GM18909 (cell line): Measurements from ENCODE around the gene TRIM24.

Experiments used
- ATAC-seq: cut with Tn5 transposase; IDR thresholded peaks from one replicate; pipeline ENCODE4 v1.9.1; 2021; ENCODE audit warnings: mild to moderate bottlenecking; ENCODE audit not compliant: unreplicated experiment, poor library complexity

Gene TRIM24

DNA sequence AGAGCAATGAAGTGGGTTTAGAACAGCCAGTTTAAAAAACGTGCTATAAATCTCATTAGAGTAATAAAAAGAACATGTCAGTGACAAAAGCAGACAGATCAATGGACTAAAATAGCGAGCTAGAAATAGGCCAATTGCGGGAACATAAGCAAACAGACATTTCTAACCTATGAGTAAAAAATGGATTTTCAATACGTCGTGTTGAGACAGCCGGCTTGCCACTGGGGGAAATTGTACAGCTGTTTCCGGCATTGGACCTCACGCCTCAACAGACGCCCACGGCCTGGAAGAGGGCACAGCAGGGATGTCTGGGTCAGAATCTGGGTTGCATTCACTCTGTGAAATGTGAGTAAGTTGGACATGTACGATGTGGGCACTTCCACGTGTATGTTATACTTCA, 148.2 kb downstream of the TRIM24 start:
- ATAC-seq = no peak

DNA sequence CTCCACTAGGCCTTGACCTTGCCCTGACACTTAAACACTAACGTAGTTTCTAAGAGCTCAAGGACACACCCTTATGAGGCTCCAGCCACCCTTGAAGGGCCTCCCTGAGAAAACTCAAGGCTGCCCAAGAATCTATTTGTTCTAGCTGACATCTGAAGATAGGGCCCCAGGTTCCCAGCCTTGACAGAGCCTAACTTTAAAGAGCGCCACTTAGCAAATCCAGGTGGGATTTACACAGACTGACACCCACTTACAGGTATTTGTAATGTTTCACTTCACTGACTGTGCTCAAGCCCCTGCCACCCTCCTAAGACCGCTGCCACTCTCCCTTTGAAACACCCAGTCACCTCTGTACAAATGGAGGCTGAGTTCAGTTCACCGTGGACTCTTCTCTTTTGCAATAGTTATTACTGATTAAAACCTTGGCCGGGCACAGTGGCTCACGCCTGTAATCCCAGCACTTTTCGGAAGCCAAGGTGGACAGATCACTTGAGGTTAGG, 150.7 kb downstream of the TRIM24 start:
- no peak for ATAC-seq

DNA sequence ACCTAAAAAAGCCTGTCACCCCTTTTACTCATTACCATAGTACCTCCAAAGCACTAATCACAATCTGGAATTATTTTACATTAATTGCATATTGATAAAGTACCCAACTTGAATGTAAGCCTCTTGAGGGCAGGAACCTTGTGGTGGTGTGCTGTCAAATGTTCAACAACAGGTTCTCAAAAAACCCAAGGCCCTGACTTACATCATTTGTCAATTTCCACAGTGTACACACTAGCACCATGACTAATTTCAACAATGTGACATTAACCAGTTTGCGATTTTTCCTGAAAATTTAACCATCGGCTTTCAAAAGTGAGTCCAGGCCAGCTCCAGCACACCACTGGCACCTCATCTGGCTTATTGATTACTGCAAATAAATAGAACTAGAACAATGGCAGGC, 153.6 kb downstream of the TRIM24 start:
- no peak for ATAC-seq

DNA sequence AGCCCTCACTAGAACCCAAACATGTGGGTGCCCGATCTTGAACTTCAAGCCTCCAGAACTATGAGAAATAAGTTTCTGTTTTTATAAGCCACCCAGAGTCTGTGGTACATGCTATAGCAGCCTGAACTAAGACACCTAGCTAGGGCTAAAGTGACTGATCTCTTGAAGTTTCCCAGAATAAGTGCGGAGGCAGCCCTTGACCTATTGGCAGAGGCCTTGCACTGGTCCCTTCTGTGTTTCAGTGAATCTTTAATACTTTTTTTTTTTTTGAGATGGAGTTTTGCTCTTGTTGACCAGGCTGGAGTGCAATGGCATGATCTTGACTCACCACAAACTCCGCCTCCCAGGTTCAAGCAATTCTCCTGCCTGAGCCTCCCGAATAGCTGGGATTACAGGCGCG, 156.0 kb downstream of the TRIM24 start:
- no peak for ATAC-seq

DNA sequence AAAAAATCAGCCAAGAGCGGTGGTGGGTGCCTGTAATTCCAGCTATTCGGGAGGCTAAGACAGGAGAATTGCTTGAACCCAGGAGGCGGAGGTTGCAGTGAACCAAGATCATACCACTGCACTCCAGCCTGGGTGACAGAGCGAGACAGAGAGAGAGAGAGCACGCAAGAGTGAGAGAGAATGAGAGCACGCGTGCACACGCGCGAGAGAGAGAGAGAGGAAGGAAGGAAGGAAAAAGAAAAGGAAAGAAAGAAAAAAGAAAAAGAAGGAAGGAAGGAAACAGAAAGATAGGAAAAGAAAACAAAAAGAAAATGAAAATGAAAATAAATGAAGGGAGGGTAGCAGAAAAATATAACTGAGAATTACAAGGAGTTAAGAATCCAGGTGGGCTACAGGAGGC, 158.4 kb downstream of the TRIM24 start:
- ATAC-seq = no peak

DNA sequence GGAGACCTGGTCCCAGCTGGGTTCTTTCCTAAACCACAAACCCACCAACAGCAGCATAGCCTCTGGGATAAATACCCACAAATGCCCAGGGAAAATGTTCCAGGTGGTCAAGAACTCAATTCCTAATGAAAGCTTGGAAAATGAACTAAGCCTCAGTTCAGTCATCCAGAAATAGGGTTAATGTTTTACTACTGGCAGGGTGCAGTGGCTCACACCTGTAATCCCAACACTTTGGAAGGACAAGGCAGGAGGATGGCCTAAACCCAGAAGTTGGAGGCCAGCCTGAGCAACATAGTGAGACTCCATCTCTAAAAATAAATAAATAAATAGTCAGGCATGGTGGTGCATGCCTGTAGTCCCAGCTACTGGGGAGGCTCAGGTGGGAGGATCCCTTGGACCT, 158.9 kb downstream of the TRIM24 start:
- no peak for ATAC-seq

DNA sequence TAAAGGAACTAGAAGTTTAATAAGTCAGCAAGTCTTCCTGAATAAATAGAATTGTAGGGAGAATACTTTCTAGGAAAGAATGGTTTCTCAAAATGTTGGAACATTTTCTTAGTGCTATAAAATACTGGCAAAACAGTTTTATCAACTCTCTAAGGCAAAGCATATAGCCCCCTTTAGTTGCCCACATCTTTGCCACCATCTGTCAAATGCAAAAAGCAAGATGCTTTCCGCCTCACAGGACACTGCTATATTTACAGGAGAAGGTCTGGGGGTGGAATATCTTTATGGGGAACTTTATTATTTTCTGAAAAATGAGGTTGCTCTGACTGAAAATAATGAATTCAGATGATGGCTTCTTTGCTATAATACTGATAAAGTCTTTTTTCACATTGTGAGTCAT, 162.8 kb downstream of the TRIM24 start:
- no peak for ATAC-seq

DNA sequence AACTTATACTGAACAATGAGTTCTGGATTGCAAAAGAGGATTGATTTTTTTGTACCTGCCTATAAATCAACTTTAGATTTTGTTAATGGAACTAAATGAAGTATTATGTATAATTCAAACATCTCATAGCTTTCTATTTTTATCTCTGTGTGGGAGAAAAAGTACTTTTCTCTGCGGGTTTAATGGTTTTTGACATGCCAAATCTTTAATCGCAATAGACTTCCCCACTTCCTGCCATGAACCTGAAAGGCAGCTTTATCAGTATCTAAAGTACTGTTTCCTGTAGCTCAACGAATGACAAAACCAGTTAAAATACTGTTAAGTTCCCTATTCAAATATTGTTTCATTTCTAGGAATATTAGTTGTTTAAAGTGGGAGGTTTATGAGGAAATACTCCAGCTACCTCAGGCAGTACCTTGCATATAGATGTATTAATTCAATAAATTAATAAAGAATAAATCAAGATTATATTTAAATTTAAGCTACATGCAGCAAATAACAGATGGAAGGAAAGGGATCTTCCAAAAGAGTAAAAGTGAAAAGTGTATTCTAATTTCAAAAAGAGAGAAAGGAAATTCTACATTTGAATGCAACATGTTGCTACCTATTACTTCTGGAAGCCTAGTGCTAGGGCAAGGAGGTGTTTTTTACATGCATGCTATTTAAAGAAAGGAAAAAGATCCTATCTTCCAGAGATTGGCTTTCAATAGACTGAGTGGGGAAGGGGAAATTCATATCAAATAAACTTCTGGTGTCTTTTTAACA, 165.2 kb downstream of the TRIM24 start:
- no peak for ATAC-seq

DNA sequence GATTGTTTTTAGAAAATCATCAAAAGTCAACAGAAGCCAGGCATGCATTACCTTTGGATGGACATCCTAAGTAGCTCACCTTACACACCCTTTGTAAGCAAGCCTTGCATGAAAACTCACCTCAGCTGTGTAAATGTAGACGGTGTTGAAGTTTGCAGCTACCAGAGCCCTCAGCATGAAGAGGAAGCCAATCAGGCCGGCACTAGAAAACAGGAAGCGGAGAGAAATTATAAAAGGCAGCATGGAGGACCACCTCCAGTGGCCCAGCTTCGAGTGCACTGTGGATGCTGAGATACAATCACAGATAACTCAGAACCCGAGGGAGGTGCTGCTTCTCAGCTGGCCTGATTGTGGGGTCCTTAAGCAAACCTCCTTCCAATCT, 165.8 kb downstream of the TRIM24 start:
- ATAC-seq = no peak

DNA sequence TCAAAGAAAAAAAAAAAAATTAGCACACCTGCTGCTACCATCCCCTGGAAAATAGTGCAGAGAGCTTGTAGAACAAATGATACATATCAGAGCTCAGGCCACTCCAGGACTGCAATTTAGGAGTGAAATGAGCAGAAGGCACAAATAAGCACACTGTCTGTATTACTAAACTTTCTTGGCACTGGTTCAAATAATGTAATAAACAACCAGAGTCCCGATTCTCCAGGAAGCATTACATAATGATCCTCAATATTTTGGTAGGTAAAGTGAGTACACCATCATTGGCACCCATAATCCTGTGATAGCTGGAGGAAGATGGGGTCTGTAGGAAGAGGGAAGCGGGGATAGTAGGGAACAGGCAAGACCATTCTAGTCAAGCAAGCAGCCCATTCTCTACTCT, 166.8 kb downstream of the TRIM24 start:
- no peak for ATAC-seq

DNA sequence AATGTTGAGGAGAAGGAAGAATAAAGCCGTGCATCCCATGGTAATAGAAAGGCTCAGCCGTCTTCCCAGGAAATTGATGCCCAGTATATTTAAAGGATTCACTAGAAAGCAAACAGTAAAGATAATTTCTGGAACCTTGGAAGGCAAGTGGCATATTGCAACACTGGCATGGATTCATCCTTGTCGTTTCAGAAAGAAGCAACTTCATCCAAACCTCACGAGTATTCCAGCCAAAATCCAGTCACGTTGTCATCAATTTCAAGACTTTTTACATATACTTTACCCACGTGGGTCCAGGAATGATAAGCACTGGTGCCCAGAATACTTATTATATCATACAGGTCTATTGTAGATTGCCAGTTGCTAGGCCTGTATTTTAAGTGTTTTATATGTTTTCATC, 167.3 kb downstream of the TRIM24 start:
- ATAC-seq = no peak

DNA sequence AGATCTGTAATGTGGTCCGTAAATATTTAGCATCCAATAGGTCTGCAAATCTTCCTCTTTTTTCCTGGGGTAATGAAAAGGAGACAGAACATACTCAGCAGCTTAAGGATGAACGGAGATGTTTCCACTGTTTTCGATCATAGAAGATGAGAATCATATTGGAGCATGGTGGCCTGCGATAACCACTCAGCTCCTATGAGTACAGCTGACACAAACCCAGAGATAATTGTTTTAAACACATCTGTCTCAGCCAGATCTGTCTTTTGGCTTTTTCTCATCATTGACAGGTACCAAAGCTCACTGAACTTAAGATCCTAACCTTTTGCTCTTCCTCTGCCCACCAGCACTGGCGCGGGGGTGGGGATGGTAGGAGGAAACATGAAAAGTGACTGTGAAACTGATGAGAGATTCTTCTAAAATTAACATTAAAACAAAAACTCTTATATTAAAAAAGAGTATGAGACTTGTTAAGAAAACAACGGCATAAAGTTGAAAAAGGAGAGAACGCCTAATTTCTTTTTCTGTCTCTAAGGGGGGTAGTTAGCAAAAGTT, 170.1 kb downstream of the TRIM24 start:
- no peak for ATAC-seq

DNA sequence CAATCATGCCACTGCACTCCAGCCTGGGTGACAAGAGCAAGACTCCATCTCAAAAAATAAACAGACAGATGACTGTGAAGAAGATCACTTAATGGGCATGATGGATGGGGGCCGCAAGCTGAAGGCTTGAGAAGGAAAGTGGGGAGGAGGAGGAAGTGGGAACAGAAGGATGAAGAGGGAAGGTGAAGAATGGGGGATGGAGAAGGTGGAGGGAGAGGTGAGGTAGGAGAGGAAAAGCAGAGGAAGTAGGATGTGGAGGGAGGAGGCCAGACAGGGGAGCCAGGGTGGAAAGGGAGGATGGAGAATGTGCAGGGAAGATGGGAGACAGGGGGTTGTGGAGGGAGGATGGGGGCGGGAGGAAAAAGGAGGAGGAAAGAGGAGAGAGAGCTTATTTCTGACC, 172.3 kb downstream of the TRIM24 start:
- no peak for ATAC-seq

DNA sequence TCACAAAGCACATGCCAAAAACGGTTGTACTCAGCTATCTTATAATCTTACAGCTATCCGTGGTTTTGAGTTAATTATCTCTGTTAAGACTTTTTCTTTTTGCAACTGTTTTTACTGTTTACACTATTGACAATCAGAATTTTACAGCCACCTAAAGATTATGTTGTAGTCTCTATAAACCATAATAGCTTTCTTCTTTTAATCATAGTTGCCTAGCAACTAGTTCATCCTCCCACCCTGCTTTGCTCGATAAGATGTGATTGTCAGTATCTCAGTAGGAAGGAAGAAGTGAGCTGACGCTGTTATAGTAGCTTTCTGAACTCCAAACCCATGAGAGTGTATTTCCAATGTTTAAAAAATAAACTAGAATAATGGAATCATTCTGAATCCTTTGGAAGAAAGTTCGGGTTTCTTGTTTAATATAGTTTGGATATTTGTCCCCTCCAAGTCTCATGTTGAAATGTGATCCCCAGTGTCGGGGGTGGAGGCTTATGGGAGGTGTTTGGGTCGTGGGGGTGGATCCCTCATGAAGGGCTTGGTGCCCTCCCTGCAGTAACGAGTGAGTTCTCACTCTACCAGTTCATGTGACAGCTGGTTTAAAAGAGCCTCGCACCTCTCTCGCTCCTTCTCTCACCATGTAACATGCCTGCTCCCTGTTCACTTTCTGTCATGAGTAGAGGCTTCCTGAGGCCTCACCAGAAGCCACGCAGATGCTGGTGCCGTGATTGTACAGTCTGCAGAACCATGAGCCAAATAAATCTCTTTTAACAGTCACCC, 173.0 kb downstream of the TRIM24 start:
- no peak for ATAC-seq
